K562 (cell line): ENCODE measurements around the gene GABRB1. TPM values are rescaled to one million over a fixed set of nuclear protein-coding genes. Genes with fewer than 3 reads are reported as not detected.

Experiments
- ATAC-seq: fragments of 200-7000 bp; cut with Tn5 transposase; 3 replicates; pipeline ENCODE4 v1.9.1; 2020; ENCODE audit warnings: moderate library complexity
- BruUV-seq: library from RNA; stranded (reverse); fragments of 400-500 nt; replicated peaks from 2 replicates; lab custom pipeline; 2021; lab: Mats Ljungman, UMichigan
- CTCF ChIA-PET: fragments of 300-600 bp; formaldehyde crosslinking; extraction: SDS; loops from one replicate; lab custom pipeline; 2021; ENCODE audit warnings: low intra/inter-chr PET ratio; lab: Yijun Ruan, JAX
- POLR2A ChIA-PET: fragments of 300-600, 350-650 bp; sonication (Branson Sonifier 250); formaldehyde crosslinking; extraction: SDS; loops from one replicate; lab custom pipeline; 2021; ENCODE audit warnings: antibody characterized with exemption, inconsistent platforms; lab: Yijun Ruan, JAX
- DNase-seq, 4 experiments: peaks; one replicate each; pipeline versions ENCODE4 v3.0.0 to v3.0.0-alpha.2; 2011 to 2018; ENCODE audit warnings: low spot score in 3 of 4, mixed read lengths in 3 of 4; ENCODE audit errors: extremely low read depth in 1 of 4
- FAIRE-seq: peaks from 2 replicates; lab custom pipeline; 2011; peaks lifted over from hg19 to GRCh38; lab: Jason Lieb, UNC
- H2AFZ ChIP-seq: 2 replicates; pipeline ENCODE4 v1.6.0; 2011; ENCODE audit warnings: low read depth, low read length, control low read depth, inconsistent platforms
- H3K27ac ChIP-seq: fragments of 200-600 bp; 3 replicates; pipeline ENCODE4 v1.8.0; 2011; ENCODE audit warnings: low read depth, mild to moderate bottlenecking, control low read depth, inconsistent platforms, low read length, moderate library complexity, mixed read lengths; ENCODE audit errors: extremely low read depth
- H3K27me3 ChIP-seq, 2 experiments: fragments of 300-600 bp in 1 of 2; 2 replicates in 1 of 2; 3 replicates in 1 of 2; pipeline versions ENCODE4 v1.6.0 to v1.8.0; 2011; ENCODE audit warnings: inconsistent platforms in 2 of 2, low read length in 2 of 2, mild to moderate bottlenecking in 1 of 2, mixed read lengths in 1 of 2, moderate library complexity in 1 of 2; ENCODE audit not compliant: control insufficient read depth in 2 of 2, insufficient read depth in 2 of 2
- H3K36me3 ChIP-seq: fragments of 300-600 bp; 3 replicates; pipeline ENCODE4 v1.8.0; 2011; ENCODE audit warnings: mild to moderate bottlenecking, low read length, inconsistent platforms; ENCODE audit not compliant: control insufficient read depth, insufficient read depth
- H3K4me1 ChIP-seq, 2 experiments: fragments of 200-600 bp in 1 of 2; replicated peaks in 1 of 2; 2 replicates in 1 of 2; 3 replicates in 1 of 2; pipeline versions ENCODE4 v1.5.1 to v1.8.0; 2011; ENCODE audit warnings: inconsistent platforms in 2 of 2, low read length in 2 of 2, mild to moderate bottlenecking in 1 of 2, mixed read lengths in 1 of 2, moderate library complexity in 1 of 2; ENCODE audit not compliant: control insufficient read depth in 2 of 2, insufficient read depth in 2 of 2
- H3K4me2 ChIP-seq: 2 replicates; pipeline ENCODE4 v1.6.1; 2011; ENCODE audit warnings: low read length, control low read depth, inconsistent platforms, mixed read lengths; ENCODE audit not compliant: insufficient read depth
- H3K4me3 ChIP-seq: fragments of 200-600 bp; sonication (generic), shearing (Covaris generic); 2 replicates; pipeline ENCODE4 v1.5.1; 2016; ENCODE audit warnings: control low read depth, inconsistent platforms
- H3K79me2 ChIP-seq: fragments of 200-600 bp; 3 replicates; pipeline ENCODE4 v1.8.0; 2011; ENCODE audit warnings: low read length, inconsistent platforms; ENCODE audit not compliant: control insufficient read depth, insufficient read depth
- H3K9ac ChIP-seq, 2 experiments: 2 replicates each; pipeline versions ENCODE4 v1.6.0 to v1.6.1; 2011; ENCODE audit warnings: low read depth in 2 of 2, low read length in 2 of 2, control low read depth in 1 of 2, inconsistent platforms in 1 of 2, mild to moderate bottlenecking in 1 of 2, mixed read lengths in 1 of 2; ENCODE audit not compliant: insufficient read depth in 1 of 2
- H3K9me1 ChIP-seq: one replicate; pipeline ENCODE4 v1.6.0; 2011; ENCODE audit warnings: inconsistent platforms, mild to moderate bottlenecking, low read length, moderate library complexity; ENCODE audit not compliant: control insufficient read depth, insufficient read depth
- H3K9me3 ChIP-seq: replicated peaks from 2 replicates; pipeline ENCODE4 v1.5.1; 2011; ENCODE audit warnings: low read depth, low read length, inconsistent platforms; ENCODE audit not compliant: control insufficient read depth, insufficient read depth
- H4K20me1 ChIP-seq: replicated peaks from 2 replicates; pipeline ENCODE4 v1.6.1; 2011; ENCODE audit warnings: low read length, inconsistent platforms, mixed read lengths; ENCODE audit not compliant: control insufficient read depth, insufficient read depth
- BRD4 ChIP-seq: fragments of 200-600 bp; sonication (generic); IDR thresholded peaks from 2 replicates; pipeline ENCODE4 v1.6.1; 2017; ENCODE audit warnings: inconsistent platforms
- CTBP1 ChIP-seq: fragments of 450-650 bp; IDR thresholded peaks from 2 replicates; pipeline ENCODE4 v1.6.1; 2016; ENCODE audit warnings: borderline replicate concordance
- FOXA3 ChIP-seq, 2 experiments: fragments of 450-650 bp in 1 of 2; sonication (generic) in 1 of 2; formaldehyde crosslinking; IDR thresholded peaks in 1 of 2; conservative IDR thresholded peaks in 1 of 2; 2 replicates each; pipeline versions ENCODE4 v1.4.0 to v1.8.0; 2020 to 2022; ENCODE audit warnings: mild to moderate bottlenecking in 2 of 2, missing genetic modification reagents in 1 of 2
- GATA2 ChIP-seq: sonication (generic); formaldehyde crosslinking; IDR thresholded peaks from 2 replicates; pipeline ENCODE4 v1.4.0; 2020; ENCODE audit warnings: mild to moderate bottlenecking, missing genetic modification reagents
- PHTF2 ChIP-seq: fragments of 250-450 bp; sonication (Bioruptor Pico); IDR thresholded peaks from 2 replicates; pipeline ENCODE4 v1.5.0; 2021; ENCODE audit warnings: mild to moderate bottlenecking
- SMARCC2 ChIP-seq: fragments of 450-650 bp; IDR thresholded peaks from 2 replicates; pipeline ENCODE4 v1.6.1; 2017; ENCODE audit warnings: antibody characterized with exemption, moderate library complexity, mild to moderate bottlenecking, low read depth
- TBP ChIP-seq: optimal IDR thresholded peaks from 2 replicates; pipeline ENCODE3; 2011; ENCODE audit warnings: low read depth, low read length, improper control_type of control experiment
- TGIF2 ChIP-seq: sonication (generic); formaldehyde crosslinking; IDR thresholded peaks from 2 replicates; pipeline ENCODE4 v1.8.1; 2022; ENCODE audit warnings: mild to moderate bottlenecking, missing genetic modification reagents, moderate library complexity
- WGBS: fragments of 100-300 bp; shearing (Covaris generic); methylation state at CpG from one replicate; pipeline ENCODE4 v1.1.6; 2016; ENCODE audit warnings: low coverage, mixed read lengths; ENCODE audit not compliant: insufficient coverage; ENCODE audit errors: missing lambda C conversion rate; 5-methylcytosine and 5-hydroxymethylcytosine counted together
- in situ Hi-C: fragments of 300-500 bp; cut with MboI; formaldehyde crosslinking; loops from 4 replicates; pipeline ENCODE4 v1.15.0; 2018; ENCODE audit warnings: inconsistent platforms, mixed read lengths
- intact Hi-C: fragments of 100-400 bp; cut with micrococcal nuclease; formaldehyde crosslinking; loops from 2 replicates; pipeline ENCODE4 v1.14.2; 2022
- polyA plus RNA-seq, 8 experiments: library from polyadenylated mRNA; depleted of rRNA in 4 of 8; stranded (reverse) in 5 of 8; unstranded in 3 of 8; fragments of >200 nt; fragmentation: Nextera tagmentation in 2 of 8; fragmentation: Illumina TruSeq in 1 of 8; extraction: Ambion mirVana in 2 of 8; extraction: Trizol in 1 of 8; gene quantifications; 2 replicates each; pipeline versions ENCODE4 v1.2.1 to v1.2.3, GENCODE V29; 2011 to 2014; ENCODE audit warnings: inconsistent platforms in 1 of 8, missing spikeins in 1 of 8
- total RNA-seq, 7 experiments: library from RNA; depleted of rRNA in 6 of 7; stranded (reverse); fragments of >200 nt in 6 of 7; fragmentation: Illumina TruSeq in 2 of 7; extraction: Trizol in 2 of 7; gene quantifications; 2 replicates each; pipeline versions ENCODE4 v1.2.1 to v1.2.3, GENCODE V29; 2011 to 2021; ENCODE audit warnings: low replicate concordance in 1 of 7
- TF ChIP-seq, protein P1 (sequence below): sonication (generic); formaldehyde crosslinking; IDR thresholded peaks from 2 replicates; pipeline ENCODE4 v1.8.1; 2023; ENCODE audit warnings: mild to moderate bottlenecking, missing genetic modification reagents

The GABRB1 gene
- total and polyA plus RNA-seq, 9 of the 15 experiments (the other 6 are each of a cell fraction or from before 2014, with no cell fraction given) = not detected

DNA sequence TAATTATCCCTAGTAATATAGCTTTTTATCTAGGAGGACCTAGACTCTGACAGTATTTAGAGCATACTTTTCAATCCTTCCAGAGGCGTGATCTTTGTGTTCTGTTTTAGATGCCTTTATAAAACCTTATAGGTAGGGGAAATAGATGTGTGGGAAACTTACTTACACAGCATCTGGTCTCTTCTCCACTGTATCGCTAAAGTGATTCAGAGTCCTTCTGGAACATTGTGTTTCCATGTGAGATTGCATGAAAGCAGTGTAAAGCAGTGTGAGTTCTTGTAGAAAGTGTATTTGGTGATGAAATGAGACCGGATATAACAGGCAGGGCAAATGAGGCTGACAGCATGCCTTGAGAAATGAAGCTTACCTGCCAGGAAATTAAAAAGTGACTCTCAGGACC is 9.5 kb downstream of the GABRB1 start:
- ChIA-PET POLR2A (no interaction called here), CTCF (no interaction called here)
- Histone ChIP-seq H3K79me2 (no peaks in the 10 kb centered on the region), H3K9me3 (no peaks in the 10 kb centered on the region), H3K4me2 (no peak overlapping the region), H3K27ac (no peak overlapping the region), H2AFZ (no peak overlapping the region), H4K20me1 (no peaks in the 10 kb centered on the region), H3K36me3 (no peaks in the 10 kb centered on the region), H3K4me1 (no peaks in the 10 kb centered on the region), H3K4me3 (no peak overlapping the region), H3K27me3 (no peaks in the 10 kb centered on the region), H3K9ac (no peak overlapping the region), H3K9me1 (no peaks in the 10 kb centered on the region)
- in situ Hi-C loops = no loop called here
- WGBS = 0% methylated on average over 3 of the region's 3 CpGs
- no peak for ATAC-seq
- no TSS peak for BruUV-seq
- no peak for DNase-seq
- intact Hi-C loops = no loop called here
- TF ChIP-seq, protein P1, sequence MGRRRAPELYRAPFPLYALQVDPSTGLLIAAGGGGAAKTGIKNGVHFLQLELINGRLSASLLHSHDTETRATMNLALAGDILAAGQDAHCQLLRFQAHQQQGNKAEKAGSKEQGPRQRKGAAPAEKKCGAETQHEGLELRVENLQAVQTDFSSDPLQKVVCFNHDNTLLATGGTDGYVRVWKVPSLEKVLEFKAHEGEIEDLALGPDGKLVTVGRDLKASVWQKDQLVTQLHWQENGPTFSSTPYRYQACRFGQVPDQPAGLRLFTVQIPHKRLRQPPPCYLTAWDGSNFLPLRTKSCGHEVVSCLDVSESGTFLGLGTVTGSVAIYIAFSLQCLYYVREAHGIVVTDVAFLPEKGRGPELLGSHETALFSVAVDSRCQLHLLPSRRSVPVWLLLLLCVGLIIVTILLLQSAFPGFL (CRISPR knock-in tag) = no peak
- no peak for TF ChIP-seq SMARCC2
- no peak for TF ChIP-seq TGIF2
- TF ChIP-seq GATA2 (CRISPR knock-in tag) = no peak
- no peak for TF ChIP-seq PHTF2 (CRISPR knock-in tag)
- TF ChIP-seq BRD4 = no peak
- no peak for TF ChIP-seq TBP
- TF ChIP-seq CTBP1 = no peak
- TF ChIP-seq FOXA3 (CRISPR knock-in tag; conservative IDR thresholded peaks at IDR 0.05 in 1 of 2, IDR thresholded peaks at IDR 0.05 in 1 of 2) = no peak
- FAIRE-seq = no peak
